ENCODE data around the gene ATP1B2. TPM values are rescaled to one million over a fixed set of nuclear protein-coding genes. Genes with fewer than 3 reads are reported as not detected.
A peak's percentile ranks its signal among the peaks of the same experiment; 100 is the strongest.
"Not testable (repeated sequence)": the region's sequence is repeated elsewhere in the genome, so short reads cannot be mapped to it uniquely, and the experiment has no call there.

Gene ATP1B2
- total RNA-seq, 1 donor from 2014 or later: 10.0 TPM

DNA sequence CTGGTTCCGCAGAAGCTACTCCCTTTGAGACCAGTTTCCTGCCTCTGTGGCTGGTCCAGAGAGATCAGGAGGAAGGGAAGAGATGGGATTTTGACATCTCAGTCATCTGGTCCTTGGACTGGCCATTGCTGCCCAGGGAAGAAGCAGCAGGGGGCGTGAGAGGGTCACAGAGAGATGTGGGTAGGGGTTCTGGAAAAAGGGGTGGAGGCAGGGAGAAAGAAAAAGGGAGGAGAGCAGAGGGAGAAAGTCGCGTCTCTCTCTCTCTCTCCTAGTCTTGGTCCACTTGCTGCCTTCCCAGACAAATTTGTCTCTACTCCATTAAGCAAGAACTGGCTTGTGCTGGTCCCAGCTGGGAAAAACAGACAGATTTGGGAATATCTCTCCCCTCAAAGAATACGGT is 16.3 kb upstream of the ATP1B2 start:
- DNase-seq (ENCODE audit: low spot score): no peak

DNA sequence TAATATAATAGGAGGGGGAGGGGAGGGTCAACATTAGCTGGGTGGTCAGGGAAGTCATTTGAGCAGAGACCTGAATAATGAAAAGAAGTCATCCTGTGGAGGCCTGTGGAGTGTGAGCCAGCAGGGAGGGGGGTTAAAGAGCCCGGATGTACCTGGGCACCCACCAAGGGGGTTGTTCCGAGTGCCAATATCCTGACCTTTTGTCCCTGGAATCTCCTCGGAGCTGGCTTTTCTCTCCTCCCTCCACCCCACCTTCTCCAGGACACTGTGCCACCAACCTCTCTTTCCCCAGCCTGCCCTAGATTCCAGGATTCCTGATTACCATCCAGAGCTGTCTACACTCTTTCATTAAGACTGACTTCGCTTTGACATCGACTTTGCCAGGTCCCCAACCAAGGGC is 14.6 kb upstream of the ATP1B2 start:
- no peak for DNase-seq (ENCODE audit: low spot score)

DNA sequence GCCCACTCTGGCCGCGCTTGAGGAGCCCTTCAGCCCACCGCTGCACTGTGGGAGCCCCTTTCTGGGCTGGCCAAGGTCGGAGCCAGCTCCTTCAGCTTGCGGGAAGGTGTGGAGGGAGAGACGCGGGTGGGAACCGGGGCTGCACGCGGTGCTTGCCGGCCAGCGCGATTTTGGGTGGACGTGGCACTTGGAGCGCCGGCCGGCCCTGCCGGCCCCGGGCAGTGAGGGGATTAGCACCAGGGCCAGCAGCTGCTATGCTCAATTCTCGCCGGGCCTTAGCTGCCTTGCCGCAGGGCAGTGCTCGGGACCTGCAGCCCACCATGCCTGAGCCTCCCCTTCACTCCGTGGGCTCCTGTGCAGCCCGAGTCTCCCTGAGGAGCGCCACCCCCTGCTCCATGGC is 9.9 kb upstream of the ATP1B2 start:
- no peak for DNase-seq (ENCODE audit: low spot score)

DNA sequence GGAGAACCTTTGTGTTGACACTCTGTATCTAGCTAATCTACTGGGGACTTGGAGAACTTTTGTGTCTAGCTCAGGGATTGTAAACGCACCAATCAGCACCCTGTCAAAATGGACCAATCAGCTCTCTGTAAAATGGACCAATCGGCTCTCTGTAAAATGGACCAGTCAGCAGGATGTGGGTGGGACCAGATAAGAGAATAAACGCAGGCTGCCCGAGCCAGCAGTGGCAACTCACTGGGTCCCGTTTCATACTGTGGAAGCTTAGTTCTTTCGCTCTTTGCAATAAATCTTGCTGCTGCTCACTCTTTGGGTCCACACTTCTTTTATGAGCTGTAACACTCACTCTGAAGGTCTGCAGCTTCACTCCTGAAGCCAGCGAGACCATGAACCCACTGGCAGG is 9.1 kb upstream of the ATP1B2 start:
- not testable (repeated sequence) for DNase-seq (ENCODE audit: low spot score)

DNA sequence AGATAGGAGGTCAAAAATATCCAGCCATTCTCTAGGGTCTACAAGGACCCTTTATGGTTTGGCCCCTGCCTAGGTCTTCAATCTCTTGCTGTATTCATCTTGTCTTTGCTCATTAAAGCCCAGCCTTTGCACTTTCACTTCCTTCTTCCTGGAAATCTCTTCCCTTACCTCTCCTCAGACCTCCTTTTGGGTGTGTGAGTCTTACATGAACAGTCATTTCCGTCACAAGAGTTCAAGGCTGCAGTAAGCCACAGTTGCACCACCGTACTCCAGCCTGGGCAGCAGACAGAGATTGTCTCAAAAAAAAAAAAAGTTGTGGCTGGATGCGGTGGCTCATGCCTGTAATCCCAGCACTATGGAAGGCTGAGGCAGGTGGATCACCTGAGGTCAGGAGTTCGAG is 6.0 kb upstream of the ATP1B2 start:
- DNase-seq (ENCODE audit: low spot score): no peak

DNA sequence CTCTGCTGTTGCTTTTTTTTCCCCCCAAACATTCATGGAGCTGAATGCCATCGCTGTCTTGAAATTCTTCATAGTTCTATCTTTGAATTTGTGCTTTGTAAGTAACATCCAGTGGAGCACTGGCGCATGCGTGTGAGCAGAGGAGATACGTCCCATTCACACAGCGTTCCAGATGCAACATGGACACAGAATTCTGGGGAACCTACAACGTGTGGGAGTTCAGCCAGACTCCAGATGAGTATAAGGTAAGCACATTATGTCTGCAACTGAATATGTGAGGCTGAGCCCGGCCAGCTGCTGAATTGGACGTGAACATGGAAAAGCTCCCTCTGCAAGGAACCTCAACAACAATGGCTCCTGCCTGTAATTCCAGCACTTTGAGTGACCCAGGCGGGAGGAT is 4.3 kb upstream of the ATP1B2 start:
- DNase-seq (ENCODE audit: low spot score): no peak

DNA sequence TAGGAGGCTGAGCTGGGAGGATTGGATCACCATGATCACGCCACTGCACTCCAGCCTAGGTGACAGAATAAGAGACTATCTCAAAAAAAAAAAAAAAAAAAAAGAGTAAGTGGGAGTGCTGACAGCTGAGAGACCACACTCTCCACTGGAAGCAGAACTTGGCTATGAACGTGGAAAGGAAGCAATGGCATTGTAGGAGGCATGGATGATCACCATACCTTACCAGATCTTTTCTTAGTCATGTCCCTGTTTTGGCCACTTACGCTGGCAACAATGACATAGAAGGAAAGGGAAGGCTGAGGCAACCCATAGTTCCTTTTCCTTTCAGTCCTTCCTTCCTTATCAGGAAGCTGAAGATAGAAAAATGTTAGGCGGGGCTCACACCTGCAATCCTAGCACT is 3.7 kb upstream of the ATP1B2 start:
- no peak for DNase-seq (ENCODE audit: low spot score)

DNA sequence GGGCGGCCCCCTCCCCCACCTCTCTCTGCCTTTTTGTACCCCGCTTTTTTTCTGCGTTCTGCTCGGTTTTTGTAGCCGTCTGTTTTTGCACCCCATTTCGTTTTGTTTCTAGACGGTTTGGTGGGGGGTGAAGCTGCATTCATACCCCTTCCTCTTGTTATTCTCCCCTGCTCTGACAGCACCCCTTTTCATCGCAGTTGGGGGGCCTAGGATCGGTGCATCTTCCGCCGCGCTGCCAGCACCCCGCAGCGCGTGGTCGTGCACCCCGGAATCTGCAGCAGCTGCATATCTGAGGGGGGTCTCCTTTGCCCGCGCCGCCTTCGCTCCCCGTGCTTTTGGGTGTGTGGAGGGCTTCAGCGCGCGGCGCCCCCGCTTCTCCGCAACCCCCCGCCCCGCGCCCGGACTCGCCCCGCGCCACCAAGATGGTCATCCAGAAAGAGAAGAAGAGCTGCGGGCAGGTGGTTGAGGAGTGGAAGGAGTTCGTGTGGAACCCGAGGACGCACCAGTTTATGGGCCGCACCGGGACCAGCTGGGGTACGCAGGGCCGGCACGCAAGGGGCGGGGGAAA is 455 bp downstream of the ATP1B2 start:
- DNase-seq (ENCODE audit: low spot score): no peak

DNA sequence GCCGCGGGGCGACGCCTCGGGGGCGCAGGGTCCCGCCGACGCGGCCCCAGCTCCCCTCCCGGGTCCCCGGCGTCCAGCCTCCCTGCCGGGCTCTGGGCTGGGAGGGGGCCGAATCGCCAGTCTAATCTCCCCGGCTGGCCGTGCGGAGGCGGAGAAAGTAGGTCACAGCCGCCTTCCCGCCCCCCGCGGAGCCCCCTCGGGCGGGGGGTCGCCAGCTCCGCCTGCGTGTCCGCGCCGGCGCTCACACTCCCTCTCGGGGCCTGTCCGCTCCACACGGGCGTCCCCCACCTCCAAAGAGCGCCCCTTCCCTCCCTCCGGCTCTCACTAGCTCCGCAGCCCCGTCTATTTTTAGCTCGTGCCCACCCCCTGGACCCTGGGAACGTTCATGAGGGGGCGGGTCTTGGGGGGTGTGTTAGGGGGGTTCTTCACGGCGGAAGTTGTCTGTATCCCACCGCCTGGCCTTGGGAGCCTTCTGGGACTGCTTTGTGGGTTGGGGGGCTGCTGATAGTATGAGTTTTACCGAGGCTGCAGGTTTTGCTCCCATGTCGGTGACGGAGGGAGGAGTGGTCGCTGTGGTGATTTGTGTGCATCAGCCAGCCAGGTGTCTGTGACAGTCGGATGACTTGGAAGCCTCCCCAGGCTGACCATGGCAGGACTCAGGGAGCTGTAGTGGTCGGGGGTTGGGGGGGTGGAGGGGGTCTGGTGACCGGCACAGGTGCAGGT is 1.1 kb downstream of the ATP1B2 start:
- DNase-seq (ENCODE audit: low spot score): no peak

DNA sequence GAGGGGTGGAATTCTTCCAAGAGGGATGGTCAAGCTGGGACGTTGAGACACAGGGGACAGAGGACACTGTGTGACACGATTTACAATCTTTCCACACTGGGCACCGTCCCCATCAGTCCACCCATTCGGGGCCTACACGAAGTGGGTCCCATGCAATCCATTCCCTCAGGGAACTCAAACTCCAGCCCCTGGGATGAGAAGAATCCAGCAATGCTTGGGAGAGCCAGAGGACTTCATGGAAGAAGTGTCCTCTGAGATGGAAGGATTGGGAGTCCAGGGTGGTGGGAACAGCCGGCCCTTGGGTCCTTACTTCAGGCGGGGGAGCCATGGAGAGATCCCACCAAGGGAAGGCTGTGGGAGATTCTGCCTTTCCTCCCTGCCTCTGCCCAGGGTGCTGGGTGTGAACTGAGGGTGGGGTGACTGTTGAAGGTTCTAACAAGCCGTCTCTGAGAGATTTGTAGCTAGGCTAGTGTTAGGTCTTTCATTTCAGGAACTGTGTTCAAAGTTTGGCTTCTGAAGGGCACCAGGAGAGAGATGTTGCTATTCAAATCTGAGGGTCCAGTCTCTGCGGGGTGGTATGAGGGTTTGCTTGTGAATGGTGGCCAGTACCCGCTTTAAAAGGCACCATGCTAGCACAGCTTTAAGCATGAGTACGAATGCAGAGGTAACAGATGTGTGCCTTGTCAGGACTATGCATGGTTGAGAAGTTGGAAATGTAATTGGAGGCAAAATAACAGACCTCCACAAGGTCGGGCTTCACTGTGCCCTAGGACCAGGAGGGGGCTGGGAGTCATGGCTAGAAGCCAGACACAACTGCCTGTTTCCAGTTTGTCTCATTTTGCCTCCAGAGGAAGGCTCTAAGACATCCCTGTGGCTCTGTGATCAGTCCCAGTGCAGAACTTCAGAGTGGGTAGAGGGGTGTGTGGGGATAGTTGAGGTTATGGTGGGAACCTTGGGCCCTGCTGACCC is 1.9 kb downstream of the ATP1B2 start:
- DNase-seq (ENCODE audit: low spot score): no peak

DNA sequence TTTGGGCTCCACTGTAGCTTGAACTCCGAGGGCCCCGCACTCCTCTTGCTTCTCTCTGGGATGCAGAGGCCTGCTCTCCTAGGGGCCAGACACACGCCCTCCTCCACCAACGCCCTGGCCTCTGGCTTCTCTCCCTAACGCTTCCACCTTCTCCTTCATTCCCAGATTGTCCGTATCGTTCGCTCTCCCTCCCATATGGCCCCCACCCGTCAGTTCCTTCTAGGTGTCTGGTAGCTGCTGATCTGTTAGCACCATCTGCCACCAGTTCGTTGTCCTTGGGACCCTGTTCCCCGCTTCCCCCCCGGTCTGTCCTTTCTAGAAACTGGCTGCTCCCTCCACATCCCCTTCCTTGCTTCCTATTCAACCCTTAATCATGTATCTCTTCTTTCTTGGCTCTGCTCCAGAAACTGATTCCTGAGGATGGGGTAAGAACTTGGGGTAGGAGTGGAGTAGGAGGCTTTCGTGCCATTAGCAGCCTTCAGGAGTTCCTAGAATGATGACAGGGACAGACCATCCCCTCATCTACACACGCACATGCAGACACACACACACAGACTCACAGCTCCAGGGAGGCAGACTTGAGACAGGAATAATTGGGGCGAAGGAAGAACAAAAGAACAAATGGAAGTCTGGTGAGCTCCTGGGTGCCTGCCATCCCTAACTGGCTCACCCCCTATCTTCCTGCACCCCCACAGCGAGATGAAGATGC is 4.3 kb downstream of the ATP1B2 start:
- DNase-seq (ENCODE audit: low spot score): no peak

DNA sequence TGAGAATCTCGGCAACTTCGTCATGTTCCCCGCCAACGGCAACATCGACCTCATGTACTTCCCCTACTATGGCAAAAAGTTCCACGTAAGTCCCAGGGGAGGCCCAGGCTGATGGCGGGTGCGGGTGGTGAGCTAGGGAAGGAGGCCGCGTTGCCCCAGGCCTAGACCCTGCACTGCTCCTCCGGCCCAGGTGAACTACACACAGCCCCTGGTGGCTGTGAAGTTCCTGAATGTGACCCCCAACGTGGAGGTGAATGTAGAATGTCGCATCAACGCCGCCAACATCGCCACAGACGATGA is 4.8 kb downstream of the ATP1B2 start:
- DNase-seq (ENCODE audit: low spot score): no peak

DNA sequence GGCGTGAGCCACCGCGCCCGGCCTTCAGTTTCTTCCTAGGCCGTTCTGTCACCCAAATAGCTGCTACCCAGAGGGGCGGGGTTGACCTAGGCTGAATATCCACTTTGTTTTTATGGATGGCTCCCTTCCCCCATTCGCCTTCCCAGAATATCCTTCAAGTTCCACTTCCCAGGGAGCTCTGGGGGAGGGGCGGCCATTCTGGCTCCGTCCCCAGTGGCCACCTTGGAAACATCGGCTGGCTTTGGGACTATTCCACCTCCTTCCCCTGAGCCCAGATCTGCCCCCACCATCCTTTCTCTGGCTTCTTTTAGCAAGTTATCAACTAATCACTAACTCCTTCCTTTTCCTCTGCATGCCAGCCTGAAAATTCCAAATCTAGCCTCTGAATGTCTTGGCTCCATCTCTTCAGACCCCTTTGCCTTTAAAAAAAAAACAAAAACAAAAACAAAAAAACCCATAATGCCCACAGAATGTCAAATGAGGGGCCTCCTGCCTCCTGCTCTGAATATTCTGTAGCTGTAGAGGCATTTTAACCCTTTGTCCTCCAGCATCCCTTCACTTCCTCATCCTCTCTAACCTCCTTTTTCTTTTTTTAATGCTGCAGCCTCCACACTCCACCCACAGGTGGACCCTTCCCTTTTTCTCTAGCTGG is 6.4 kb downstream of the ATP1B2 start:
- peak; percentile 58 for DNase-seq (ENCODE audit: low spot score)

DNA sequence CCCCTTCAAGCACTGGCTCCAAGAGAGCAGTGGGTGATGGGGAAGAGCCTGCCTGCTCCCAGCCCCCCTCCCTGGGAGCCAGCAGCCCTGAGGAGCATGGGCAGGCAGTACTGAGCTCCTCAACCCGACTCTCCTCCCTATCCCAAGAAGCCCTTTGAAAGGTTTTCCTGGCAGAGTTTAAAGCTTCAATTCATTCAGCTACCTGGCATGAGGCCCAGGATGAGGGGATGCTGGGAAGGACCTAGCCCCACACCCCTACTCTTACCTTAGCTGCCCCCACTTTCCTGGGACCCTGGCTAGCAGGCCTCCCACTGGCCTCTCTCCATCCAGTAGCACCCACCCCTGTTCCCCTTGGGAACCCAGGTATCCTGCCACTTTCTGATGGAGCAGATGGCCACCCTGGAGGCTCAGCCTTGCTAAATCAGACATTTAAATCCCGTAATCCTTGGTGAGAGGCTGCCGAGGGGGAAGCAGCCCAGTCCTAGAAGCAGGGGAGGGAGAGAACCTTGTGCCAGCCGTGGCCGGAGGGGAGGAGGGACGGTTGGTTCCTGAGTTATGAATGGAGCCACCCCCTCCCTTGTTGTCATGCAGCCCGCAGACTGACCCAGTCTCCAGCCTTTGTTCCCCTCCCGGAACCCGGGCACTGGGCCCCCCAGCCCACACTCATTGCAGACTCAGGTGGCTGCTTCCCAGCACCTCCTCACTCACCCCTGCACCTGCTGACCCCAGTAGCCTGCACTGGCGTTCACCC is 17.1 kb downstream of the ATP1B2 start:
- no peak for DNase-seq (ENCODE audit: low spot score)

DNA sequence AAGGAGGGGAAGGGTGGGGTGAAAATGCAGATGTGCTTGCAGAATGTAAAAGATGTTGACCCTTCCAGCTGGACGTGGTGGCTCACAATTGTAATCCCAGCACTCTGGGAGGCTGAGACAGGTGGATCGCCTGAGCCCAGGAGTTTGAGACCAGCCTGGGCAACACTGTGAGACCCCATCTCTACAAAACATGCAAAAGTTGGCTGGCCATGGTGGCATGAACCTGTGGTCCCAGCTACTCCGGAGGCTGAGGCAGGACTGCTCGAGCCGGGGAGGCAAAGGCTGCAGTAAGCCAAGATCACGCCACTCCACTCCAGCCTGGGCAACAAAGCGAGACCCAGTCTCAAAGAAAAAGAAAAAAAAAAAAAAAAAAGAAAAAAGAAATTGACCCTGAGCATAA is 17.8 kb downstream of the ATP1B2 start:
- no peak for DNase-seq (ENCODE audit: low spot score)

DNA sequence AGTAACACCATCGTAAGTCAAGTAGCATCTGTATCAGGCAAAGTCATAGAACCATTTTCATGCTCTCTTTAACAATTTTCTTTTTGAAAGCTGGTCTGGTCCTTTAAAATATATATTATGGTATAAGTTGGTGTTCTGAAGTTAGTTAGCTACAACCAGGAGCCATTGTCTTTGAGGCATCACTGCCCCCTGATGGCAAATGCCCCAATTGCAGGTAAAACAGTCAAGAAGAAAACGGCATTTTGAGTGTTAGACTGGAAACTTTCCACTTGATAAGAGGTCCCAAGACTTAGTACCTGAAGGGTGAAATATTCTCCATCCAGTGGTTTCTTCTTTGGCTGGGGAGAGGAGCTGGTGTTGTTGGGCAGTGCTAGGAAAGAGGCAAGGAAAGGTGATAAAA is 22.5 kb downstream of the ATP1B2 start:
- DNase-seq (ENCODE audit: low spot score): no peak

DNA sequence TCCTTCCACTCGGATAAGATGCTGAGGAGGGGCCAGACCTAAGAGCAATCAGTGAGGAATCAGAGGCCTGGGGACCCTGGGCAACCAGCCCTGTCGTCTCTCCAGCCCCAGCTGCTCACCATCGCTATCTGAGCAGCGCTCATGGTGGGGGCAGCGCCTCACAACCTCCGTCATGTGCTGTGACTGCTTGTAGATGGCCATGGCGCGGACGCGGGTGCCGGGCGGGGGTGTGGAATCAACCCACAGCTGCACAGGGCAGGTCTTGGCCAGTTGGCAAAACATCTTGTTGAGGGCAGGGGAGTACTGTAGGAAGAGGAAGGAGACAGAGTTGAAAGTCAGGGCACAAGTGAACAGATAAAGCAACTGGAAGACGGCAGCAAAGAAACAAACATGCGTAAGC is 24.2 kb downstream of the ATP1B2 start:
- DNase-seq (ENCODE audit: low spot score): no peak

DNA sequence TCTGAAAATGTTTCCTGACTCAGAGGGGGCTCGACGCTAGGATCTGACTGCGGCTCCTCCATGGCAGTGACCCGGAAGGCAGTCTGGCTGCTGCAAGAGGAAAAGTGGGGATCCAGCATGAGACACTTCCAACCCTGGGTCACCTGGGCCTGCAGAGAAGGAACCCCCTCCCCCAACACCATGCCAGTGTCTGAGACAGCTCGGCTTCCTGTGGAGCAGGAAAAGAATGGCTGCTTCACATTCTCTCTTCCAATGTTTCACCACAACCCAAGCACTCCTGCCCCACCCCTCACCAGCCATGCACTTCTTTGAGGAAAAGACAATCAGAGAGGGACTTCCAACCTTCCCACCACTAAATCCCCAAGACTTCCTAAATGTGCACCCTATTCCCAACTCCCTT is 25.8 kb downstream of the ATP1B2 start:
- DNase-seq (ENCODE audit: low spot score): no peak

DNA sequence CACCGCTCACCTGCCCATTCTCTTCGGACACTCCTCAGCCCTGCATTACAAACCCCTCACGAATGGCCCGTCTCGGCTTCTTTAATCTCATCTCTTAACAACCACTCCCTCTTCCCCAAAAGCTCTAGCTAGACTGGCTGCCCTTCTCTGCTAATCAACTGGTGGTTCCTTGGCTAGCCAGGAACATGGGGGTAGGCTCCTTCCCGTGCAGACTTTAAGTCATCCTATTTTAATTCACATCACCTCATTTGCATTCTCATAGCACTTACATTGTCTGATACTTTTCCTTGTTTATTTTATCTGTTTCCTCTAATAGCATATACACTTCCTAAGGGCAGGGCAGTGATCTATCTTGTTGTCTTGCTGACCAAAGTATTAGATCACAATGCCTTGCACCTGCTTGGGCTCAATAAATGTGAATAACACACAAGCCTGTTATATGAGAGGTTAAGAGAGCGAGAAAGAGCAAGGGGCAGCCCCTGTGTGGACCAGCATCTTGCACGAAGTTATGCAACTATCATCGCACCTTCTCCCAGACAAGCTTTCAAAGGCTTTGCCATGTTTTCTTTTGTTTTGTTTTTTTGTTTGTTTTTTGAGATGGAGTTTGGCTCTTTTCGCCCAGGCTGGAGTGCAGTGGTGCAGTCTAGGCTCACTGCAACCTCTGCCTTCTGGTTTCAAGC is 26.8 kb downstream of the ATP1B2 start:
- DNase-seq (ENCODE audit: low spot score): no peak

DNA sequence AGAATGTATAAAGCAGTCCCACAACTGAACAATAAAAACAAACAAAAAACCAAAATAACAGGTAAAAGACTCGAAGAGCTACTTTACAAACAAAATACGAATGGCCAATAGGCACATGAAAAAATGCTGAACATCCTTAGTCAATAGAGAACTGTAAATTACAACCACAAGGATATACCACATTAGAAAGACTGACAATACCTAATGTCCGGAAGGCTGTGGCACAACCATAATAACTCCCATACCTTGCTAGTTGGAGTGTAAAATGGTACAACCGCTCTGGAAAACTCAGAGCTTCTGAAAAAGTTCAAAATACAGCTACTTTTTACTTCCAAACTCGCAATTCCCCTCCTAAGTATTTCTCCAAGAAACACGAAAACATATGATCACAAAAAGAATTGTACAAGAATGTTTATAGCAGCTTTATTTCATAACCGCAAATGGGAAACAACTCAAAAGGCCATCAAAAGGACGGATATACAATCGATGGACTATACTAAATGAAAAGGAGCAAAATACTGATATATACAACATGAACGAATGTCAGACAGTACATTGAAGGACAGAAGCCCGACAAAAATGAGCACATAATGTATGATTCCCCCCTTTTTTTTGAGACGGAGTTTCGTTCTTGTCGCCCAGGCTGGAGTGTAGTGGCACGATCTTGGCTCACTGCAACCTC is 34.3 kb downstream of the ATP1B2 start:
- DNase-seq (ENCODE audit: low spot score): no peak

Data from ureter (tissue), 1 donor.